SK-N-SH treated with all-trans-retinoic acid at 6 μM for 48 hours (cell line): ENCODE results near the gene TANGO6.

ENCODE experiments used
- ATAC-seq: fragments of 200-7000 bp; cut with Tn5 transposase; 3 replicates; pipeline ENCODE4 v1.9.1; 2020; ENCODE audit warnings: mild to moderate bottlenecking, moderate library complexity
- ARNTL ChIP-seq: fragments of 450-650 bp; formaldehyde crosslinking; IDR thresholded peaks from 2 replicates; pipeline ENCODE4 v1.5.0; 2020; ENCODE audit warnings: low read depth, mild to moderate bottlenecking, moderate library complexity, borderline replicate concordance
- BACH2 ChIP-seq: fragments of 250-450 bp; sonication (Bioruptor Pico); IDR thresholded peaks from 2 replicates; pipeline ENCODE4 v1.9.0; 2021; ENCODE audit warnings: mild to moderate bottlenecking, borderline replicate concordance
- CSDC2 ChIP-seq: fragments of 250-450 bp; sonication (Bioruptor Pico); IDR thresholded peaks from 2 replicates; pipeline ENCODE4 v1.5.0; 2020; ENCODE audit warnings: mild to moderate bottlenecking, moderate library complexity
- GLIS3 ChIP-seq: fragments of 250-450 bp; sonication (Bioruptor Pico); IDR thresholded peaks from 2 replicates; pipeline ENCODE4 v1.5.0; 2020; ENCODE audit warnings: mild to moderate bottlenecking, moderate library complexity
- ISL1 ChIP-seq: fragments of 250-450 bp; sonication (Bioruptor Pico); IDR thresholded peaks from 2 replicates; pipeline ENCODE4 v2.1.2; 2022; ENCODE audit warnings: mild to moderate bottlenecking, moderate library complexity
- OSR1 ChIP-seq: fragments of 250-450 bp; sonication (Bioruptor Pico); IDR thresholded peaks from 2 replicates; pipeline ENCODE4 v1.8.0; 2022; ENCODE audit warnings: moderate library complexity, mild to moderate bottlenecking, inconsistent platforms
- PPARA ChIP-seq: fragments of 250-450 bp; sonication (Bioruptor Pico); IDR thresholded peaks from 2 replicates; pipeline ENCODE4 v1.5.0; 2020; ENCODE audit warnings: mild to moderate bottlenecking, borderline replicate concordance
- RARB ChIP-seq: fragments of 250-450 bp; sonication (Bioruptor Pico); IDR thresholded peaks from 2 replicates; pipeline ENCODE4 v1.8.0; 2021; ENCODE audit warnings: mild to moderate bottlenecking, moderate library complexity
- SNAI2 ChIP-seq: fragments of 250-450 bp; sonication (Bioruptor Pico); IDR thresholded peaks from 2 replicates; pipeline ENCODE4 v1.5.0; 2020; ENCODE audit warnings: mild to moderate bottlenecking, moderate library complexity
- TCF4 ChIP-seq: fragments of 250-450 bp; sonication (Bioruptor Pico); IDR thresholded peaks from 2 replicates; pipeline ENCODE4 v1.8.0; 2021; ENCODE audit warnings: mild to moderate bottlenecking, moderate library complexity, borderline replicate concordance
- TOX ChIP-seq: fragments of 250-450 bp; sonication (Bioruptor Pico); IDR thresholded peaks from 2 replicates; pipeline ENCODE4 v1.8.0; 2021; ENCODE audit warnings: mild to moderate bottlenecking, moderate library complexity, borderline replicate concordance
- ZFP30 ChIP-seq: fragments of 450-650 bp; formaldehyde crosslinking; IDR thresholded peaks from 2 replicates; pipeline ENCODE4 v1.5.0; 2022; ENCODE audit warnings: mild to moderate bottlenecking, moderate library complexity
- ZNF565 ChIP-seq: fragments of 450-650 bp; formaldehyde crosslinking; conservative IDR thresholded peaks from 2 replicates; pipeline ENCODE4 v1.5.0; 2020; ENCODE audit warnings: low read depth, mild to moderate bottlenecking, moderate library complexity
- ZNF70 ChIP-seq: fragments of 450-650 bp; formaldehyde crosslinking; IDR thresholded peaks from 2 replicates; pipeline ENCODE4 v1.5.0; 2020; ENCODE audit warnings: mild to moderate bottlenecking, moderate library complexity
- ZNF8 ChIP-seq: fragments of 450-650 bp; formaldehyde crosslinking; IDR thresholded peaks from 2 replicates; pipeline ENCODE4 v1.5.0; 2020; ENCODE audit warnings: mild to moderate bottlenecking, moderate library complexity
- TF ChIP-seq, protein P1 (sequence below): fragments of 250-450 bp; sonication (Bioruptor Pico); IDR thresholded peaks from 2 replicates; pipeline ENCODE4 v1.8.0; 2020; ENCODE audit warnings: mild to moderate bottlenecking, moderate library complexity, borderline replicate concordance
- TF ChIP-seq, protein P2 (sequence below): fragments of 250-450 bp; sonication (Bioruptor Pico); IDR thresholded peaks from 2 replicates; pipeline ENCODE4 v1.8.0; 2021; ENCODE audit warnings: low read depth, mild to moderate bottlenecking, moderate library complexity, borderline replicate concordance
- TF ChIP-seq, protein P3 (sequence below): fragments of 250-450 bp; sonication (Bioruptor Pico); IDR thresholded peaks from 2 replicates; pipeline ENCODE4 v1.5.1; 2021; ENCODE audit warnings: mild to moderate bottlenecking, moderate library complexity
- TF ChIP-seq, protein P4 (sequence below): fragments of 250-450 bp; sonication (Bioruptor Pico); IDR thresholded peaks from 2 replicates; pipeline ENCODE4 v1.5.0; 2020; ENCODE audit warnings: mild to moderate bottlenecking, moderate library complexity
- TF ChIP-seq, protein P5 (sequence below): fragments of 250-450 bp; sonication (Bioruptor Pico); IDR thresholded peaks from 2 replicates; pipeline ENCODE4 v1.5.1; 2020; ENCODE audit warnings: low read depth, mild to moderate bottlenecking, moderate library complexity

The TANGO6 gene

DNA sequence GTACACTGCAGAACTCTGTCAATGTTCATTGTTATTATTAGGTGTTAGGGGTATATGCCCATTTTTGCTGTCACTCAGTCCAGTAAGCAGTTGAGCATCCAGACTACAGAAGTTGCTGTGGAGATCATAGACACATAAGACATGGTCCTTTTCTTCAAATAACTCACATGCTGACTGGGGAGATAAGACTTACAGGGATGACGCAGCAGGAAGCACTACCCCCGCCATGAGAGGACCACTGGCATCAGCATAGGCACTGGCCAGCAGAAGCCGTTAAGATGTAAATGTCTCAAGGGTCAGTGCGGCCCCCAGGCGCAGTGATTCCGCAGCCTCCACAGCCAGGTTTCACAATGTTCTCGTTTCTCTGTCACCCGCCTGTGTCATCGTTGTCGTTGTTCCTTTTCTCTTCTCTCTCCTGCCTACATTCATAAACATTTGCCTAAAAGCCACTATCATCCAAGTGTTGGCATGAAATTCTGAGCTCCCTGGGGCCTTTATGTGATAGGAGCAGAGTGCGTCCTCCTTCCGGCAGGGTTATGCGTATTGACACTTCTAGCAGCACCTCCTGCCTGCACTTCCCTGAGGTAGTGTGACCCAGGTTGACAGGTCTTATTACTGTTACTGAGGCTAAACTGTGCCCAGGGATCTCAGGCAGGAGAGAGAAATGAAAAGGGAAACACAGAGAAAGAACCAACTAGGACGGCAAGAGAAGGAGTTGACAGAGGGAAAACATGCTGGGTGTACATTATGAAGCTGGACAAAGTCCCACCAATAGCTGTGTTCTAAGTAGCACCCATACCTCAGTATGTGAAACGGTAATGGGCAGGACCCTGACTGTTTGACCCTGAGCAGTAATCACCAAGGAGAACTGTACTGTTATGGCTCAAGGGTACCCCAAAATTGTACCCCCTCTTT is 17.9 kb downstream of the TANGO6 start:
- no peak for ATAC-seq
- TF ChIP-seq RARB (CRISPR knock-in tag) (no peak), ZNF8 (CRISPR knock-in tag) (no peak), TCF4 (CRISPR knock-in tag) (no peak)
- TF ChIP-seq, protein P1, sequence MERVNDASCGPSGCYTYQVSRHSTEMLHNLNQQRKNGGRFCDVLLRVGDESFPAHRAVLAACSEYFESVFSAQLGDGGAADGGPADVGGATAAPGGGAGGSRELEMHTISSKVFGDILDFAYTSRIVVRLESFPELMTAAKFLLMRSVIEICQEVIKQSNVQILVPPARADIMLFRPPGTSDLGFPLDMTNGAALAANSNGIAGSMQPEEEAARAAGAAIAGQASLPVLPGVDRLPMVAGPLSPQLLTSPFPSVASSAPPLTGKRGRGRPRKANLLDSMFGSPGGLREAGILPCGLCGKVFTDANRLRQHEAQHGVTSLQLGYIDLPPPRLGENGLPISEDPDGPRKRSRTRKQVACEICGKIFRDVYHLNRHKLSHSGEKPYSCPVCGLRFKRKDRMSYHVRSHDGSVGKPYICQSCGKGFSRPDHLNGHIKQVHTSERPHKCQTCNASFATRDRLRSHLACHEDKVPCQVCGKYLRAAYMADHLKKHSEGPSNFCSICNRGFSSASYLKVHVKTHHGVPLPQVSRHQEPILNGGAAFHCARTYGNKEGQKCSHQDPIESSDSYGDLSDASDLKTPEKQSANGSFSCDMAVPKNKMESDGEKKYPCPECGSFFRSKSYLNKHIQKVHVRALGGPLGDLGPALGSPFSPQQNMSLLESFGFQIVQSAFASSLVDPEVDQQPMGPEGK (CRISPR knock-in tag), result no peak
- TF ChIP-seq, protein P2, sequence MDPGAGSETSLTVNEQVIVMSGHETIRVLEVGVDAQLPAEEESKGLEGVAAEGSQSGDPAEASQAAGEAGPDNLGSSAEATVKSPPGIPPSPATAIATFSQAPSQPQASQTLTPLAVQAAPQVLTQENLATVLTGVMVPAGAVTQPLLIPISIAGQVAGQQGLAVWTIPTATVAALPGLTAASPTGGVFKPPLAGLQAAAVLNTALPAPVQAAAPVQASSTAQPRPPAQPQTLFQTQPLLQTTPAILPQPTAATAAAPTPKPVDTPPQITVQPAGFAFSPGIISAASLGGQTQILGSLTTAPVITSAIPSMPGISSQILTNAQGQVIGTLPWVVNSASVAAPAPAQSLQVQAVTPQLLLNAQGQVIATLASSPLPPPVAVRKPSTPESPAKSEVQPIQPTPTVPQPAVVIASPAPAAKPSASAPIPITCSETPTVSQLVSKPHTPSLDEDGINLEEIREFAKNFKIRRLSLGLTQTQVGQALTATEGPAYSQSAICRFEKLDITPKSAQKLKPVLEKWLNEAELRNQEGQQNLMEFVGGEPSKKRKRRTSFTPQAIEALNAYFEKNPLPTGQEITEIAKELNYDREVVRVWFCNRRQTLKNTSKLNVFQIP, result no peak
- TF ChIP-seq, protein P3, sequence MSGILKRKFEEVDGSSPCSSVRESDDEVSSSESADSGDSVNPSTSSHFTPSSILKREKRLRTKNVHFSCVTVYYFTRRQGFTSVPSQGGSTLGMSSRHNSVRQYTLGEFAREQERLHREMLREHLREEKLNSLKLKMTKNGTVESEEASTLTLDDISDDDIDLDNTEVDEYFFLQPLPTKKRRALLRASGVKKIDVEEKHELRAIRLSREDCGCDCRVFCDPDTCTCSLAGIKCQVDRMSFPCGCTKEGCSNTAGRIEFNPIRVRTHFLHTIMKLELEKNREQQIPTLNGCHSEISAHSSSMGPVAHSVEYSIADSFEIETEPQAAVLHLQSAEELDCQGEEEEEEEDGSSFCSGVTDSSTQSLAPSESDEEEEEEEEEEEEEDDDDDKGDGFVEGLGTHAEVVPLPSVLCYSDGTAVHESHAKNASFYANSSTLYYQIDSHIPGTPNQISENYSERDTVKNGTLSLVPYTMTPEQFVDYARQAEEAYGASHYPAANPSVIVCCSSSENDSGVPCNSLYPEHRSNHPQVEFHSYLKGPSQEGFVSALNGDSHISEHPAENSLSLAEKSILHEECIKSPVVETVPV (CRISPR knock-in tag), result no peak

DNA sequence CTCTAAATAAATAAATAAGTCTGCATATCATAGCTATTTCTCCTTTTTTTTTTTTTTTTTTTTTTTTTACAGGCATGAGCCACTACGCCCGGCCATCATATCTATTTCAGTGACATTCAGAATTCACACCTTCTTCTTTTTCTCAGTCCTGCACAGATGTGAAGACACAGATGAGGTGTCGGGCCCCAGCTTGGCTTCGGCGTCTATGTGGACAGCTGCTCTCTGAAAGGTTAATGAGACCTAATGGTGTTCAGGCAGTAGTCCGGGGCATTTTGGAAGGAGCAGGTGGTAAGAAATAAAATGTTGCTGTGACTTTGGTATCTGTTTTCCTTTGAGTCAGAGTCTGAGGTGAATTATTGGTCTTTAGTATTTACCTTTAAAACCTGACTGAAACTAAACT is 23.6 kb downstream of the TANGO6 start:
- TF ChIP-seq TOX (CRISPR knock-in tag) (no peak), ZNF70 (CRISPR knock-in tag) (no peak), ZNF8 (CRISPR knock-in tag) (no peak), SNAI2 (CRISPR knock-in tag) (no peak), OSR1 (CRISPR knock-in tag) (no peak), ZNF565 (CRISPR knock-in tag) (no peak), CSDC2 (no peak), ZFP30 (CRISPR knock-in tag) (no peak), PPARA (CRISPR knock-in tag) (no peak), TCF4 (CRISPR knock-in tag) (no peak), BACH2 (no peak), ARNTL (CRISPR knock-in tag) (no peak), ISL1 (CRISPR knock-in tag) (no peak), GLIS3 (CRISPR knock-in tag) (no peak)
- TF ChIP-seq, protein P2, result no peak
- TF ChIP-seq, protein P4, sequence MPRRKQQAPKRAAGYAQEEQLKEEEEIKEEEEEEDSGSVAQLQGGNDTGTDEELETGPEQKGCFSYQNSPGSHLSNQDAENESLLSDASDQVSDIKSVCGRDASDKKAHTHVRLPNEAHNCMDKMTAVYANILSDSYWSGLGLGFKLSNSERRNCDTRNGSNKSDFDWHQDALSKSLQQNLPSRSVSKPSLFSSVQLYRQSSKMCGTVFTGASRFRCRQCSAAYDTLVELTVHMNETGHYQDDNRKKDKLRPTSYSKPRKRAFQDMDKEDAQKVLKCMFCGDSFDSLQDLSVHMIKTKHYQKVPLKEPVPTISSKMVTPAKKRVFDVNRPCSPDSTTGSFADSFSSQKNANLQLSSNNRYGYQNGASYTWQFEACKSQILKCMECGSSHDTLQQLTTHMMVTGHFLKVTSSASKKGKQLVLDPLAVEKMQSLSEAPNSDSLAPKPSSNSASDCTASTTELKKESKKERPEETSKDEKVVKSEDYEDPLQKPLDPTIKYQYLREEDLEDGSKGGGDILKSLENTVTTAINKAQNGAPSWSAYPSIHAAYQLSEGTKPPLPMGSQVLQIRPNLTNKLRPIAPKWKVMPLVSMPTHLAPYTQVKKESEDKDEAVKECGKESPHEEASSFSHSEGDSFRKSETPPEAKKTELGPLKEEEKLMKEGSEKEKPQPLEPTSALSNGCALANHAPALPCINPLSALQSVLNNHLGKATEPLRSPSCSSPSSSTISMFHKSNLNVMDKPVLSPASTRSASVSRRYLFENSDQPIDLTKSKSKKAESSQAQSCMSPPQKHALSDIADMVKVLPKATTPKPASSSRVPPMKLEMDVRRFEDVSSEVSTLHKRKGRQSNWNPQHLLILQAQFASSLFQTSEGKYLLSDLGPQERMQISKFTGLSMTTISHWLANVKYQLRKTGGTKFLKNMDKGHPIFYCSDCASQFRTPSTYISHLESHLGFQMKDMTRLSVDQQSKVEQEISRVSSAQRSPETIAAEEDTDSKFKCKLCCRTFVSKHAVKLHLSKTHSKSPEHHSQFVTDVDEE (CRISPR knock-in tag), result no peak
- TF ChIP-seq, protein P1 (CRISPR knock-in tag), result no peak
- TF ChIP-seq, protein P3 (CRISPR knock-in tag), result no peak
- TF ChIP-seq, protein P5, sequence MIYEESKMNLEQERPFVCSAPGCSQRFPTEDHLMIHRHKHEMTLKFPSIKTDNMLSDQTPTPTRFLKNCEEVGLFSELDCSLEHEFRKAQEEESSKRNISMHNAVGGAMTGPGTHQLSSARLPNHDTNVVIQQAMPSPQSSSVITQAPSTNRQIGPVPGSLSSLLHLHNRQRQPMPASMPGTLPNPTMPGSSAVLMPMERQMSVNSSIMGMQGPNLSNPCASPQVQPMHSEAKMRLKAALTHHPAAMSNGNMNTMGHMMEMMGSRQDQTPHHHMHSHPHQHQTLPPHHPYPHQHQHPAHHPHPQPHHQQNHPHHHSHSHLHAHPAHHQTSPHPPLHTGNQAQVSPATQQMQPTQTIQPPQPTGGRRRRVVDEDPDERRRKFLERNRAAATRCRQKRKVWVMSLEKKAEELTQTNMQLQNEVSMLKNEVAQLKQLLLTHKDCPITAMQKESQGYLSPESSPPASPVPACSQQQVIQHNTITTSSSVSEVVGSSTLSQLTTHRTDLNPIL, result no peak
- no peak for ATAC-seq
